LNCAP (cell line): ENCODE results near the gene VCY1B.
"Not testable (repeated sequence)": the region's sequence is repeated elsewhere in the genome, so short reads cannot be mapped to it uniquely, and the experiment has no call there.

Experiments
- CTCF ChIP-seq: fragments of 450-650 bp; IDR thresholded peaks from 2 replicates; pipeline ENCODE4 v1.5.1; 2017; ENCODE audit warnings: mild to moderate bottlenecking

VCY1B gene

DNA sequence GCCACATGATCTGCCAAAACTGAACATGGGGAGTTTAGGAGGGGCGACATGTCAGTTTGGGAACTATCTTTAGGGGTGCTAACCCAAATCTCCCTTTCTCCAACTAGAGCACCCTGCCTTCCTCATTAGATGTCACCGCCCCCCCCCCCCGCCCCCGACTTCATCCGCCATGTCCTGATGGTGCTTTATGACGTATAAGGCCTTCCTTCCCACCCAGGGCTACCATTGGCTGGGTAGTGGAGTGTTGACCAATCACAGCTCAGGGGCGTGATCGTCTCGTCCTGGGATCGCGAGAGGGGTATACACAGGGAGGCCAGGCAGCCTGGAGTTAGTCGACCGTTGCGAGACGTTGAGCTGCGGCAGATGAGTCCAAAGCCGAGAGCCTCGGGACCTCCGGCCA lies at the start of gene VCY1B:
Gene VCY1B, plus strand, starts transcription at position 301 of the 400 bp plus-strand sequence. Its CDS starts 63 bp downstream, at position 364.
- not testable (repeated sequence) for TF ChIP-seq CTCF

DNA sequence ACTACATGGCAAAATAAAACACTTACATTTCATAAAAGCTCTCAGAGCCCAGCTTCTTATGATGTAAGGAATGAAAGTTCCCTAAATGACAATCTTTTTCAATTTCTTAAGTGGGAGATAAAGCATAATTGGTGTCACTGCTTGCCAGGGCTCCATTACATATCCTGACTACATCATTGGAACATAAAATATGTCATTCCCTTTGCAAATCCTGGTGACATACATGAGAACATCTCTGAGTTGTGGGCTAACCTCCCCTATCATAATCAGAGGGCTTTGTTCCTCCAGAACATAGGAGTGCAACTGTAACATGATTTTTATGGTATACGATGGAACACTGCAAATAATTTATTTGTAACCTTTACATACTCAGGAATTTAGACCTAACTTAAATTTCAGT lies 29.9 kb downstream of the VCY1B start:
- TF ChIP-seq CTCF, result no peak
